ENCODE results near the gene ANKRD33B.

ANKRD33B gene

DNA sequence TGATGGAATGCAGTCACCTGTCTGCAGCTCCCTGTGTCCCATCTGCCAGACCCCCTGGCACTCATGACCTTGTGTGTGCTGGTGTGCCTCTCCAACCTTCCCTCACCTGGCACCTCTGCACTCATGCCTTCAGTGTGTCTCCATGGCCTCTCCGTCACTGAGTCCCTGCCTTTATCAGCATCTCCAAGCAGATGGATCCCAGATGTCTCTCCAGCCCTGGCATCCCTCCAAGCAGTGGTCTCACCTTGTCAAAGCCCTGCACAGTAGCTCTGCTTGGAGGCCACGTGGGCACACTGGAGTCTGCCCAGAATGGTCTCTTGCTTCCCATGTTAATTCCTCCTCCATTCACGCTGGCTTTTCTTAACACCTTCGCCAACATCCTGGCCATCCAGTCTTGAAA lies 112.4 kb downstream of the ANKRD33B start:
- TF ChIP-seq, protein P1, sequence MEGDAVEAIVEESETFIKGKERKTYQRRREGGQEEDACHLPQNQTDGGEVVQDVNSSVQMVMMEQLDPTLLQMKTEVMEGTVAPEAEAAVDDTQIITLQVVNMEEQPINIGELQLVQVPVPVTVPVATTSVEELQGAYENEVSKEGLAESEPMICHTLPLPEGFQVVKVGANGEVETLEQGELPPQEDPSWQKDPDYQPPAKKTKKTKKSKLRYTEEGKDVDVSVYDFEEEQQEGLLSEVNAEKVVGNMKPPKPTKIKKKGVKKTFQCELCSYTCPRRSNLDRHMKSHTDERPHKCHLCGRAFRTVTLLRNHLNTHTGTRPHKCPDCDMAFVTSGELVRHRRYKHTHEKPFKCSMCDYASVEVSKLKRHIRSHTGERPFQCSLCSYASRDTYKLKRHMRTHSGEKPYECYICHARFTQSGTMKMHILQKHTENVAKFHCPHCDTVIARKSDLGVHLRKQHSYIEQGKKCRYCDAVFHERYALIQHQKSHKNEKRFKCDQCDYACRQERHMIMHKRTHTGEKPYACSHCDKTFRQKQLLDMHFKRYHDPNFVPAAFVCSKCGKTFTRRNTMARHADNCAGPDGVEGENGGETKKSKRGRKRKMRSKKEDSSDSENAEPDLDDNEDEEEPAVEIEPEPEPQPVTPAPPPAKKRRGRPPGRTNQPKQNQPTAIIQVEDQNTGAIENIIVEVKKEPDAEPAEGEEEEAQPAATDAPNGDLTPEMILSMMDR (IDR thresholded peaks at IDR 0.05; ENCODE audit: borderline replicate concordance, control extremely low read depth, extremely low read depth, insufficient read depth, missing control alignments) = no peak
- in situ Hi-C loops (cut with MboI; ENCODE audit: low sequenced_read_pairs, unreplicated experiment) = no loop called here
- DNase-seq (ENCODE audit: low spot score) = no peak

DNA sequence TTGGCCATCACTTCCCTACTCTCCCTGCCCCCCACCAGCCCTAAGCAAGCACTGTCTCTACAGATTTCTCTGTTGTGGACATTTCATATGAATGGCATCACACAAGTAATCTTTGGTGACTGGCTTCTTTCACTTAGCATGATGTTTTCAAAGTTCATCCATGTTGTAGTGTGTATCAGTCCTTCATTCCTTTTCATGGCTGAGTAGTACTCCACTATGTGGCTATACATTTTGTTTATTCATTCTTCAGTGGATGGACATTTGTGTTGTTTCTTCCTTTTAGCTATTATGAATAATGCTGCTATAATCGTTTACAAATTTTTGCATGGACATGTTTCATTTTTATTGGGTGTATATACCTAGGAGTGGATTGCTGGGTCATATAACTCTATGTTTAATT lies 113.1 kb downstream of the ANKRD33B start:
- TF ChIP-seq, protein P1 (IDR thresholded peaks at IDR 0.05; ENCODE audit: borderline replicate concordance, control extremely low read depth, extremely low read depth, insufficient read depth, missing control alignments) = no peak
- DNase-seq (ENCODE audit: low spot score) = no peak
- in situ Hi-C loops (cut with MboI; ENCODE audit: low sequenced_read_pairs, unreplicated experiment) = no loop called here

DNA sequence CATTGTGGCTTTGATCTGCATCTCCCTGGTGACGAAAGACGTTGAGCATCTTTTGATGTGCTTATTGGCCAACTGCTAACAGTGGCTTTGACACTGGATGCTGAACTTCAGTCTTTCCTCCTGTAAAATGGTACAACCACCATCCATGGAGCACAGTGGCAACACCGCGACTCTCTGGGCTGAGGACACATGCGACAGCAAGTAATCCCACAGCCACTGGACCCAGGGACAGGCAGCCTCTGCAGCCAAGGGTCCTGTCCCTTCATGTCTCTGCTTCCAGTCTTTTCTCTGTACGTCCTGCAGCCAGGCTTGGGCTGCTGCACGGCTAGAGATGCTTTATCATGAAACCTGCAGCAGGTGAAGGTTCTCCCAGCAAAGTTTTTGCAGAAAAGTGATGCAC lies 113.7 kb downstream of the ANKRD33B start:
- in situ Hi-C loops (cut with MboI; ENCODE audit: low sequenced_read_pairs, unreplicated experiment) = no loop called here
- no peak for DNase-seq (ENCODE audit: low spot score)
- TF ChIP-seq, protein P1 (IDR thresholded peaks at IDR 0.05; ENCODE audit: borderline replicate concordance, control extremely low read depth, extremely low read depth, insufficient read depth, missing control alignments) = no peak

DNA sequence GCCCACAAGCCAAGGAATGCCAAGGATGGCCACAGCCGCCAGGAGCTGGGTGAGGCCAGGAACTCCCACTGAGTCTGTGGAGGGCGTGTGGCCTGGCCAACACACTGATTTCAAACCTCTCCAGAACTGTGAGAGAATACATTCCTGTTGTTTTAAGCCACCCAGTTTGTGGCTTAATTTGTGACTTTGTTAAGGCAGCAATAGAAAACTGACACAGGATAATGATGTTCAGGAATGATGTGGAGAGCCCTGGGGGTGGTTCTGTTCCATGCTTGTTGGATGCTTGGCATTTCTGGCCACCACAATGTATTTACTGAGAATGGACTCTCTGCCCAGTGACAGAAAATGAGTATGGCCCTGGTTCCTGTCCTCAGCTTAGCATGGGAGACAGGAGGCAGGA lies 114.4 kb downstream of the ANKRD33B start:
- no peak for DNase-seq (ENCODE audit: low spot score)
- in situ Hi-C loops (cut with MboI; ENCODE audit: low sequenced_read_pairs, unreplicated experiment) = no loop called here
- TF ChIP-seq, protein P1 (IDR thresholded peaks at IDR 0.05; ENCODE audit: borderline replicate concordance, control extremely low read depth, extremely low read depth, insufficient read depth, missing control alignments) = no peak

GRCh38 chr5:10679336-10679988 lies 115.6 kb downstream of the ANKRD33B start:
- in situ Hi-C loops (cut with MboI; ENCODE audit: low sequenced_read_pairs, unreplicated experiment) = no loop called here
- TF ChIP-seq, protein P1 (IDR thresholded peaks at IDR 0.05; ENCODE audit: borderline replicate concordance, control extremely low read depth, extremely low read depth, insufficient read depth, missing control alignments) = no peak
- no peak for DNase-seq (ENCODE audit: low spot score)

DNA sequence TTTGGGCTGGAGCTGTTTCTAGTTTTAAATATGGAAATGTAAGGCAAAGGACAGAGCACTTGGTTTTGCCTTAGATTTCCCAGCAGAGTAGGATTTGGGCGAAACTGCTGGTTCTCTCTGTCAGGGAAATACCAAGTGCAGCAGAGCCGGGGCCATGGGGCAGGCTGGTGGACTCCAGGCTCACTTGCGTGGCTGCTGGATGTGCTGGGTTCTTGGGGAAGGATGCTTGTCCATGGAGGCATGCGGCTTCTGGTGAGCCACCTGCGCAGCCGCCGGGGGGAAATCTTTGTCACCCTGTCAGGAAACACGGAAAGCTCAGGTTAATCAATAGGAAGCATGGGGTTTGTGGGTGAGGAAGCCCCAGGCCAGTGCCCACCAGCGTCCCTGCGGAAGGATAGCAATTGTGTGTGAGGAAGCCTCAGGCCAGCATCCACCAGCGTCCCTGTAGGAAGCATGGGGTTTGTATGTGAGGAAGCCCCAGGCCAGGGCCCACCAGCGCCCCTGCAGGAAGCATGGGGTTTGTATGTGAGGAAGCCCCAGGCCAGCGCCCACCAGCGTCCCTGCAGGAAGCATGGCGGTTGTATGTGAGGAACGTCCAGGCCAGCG lies 117.1 kb downstream of the ANKRD33B start:
- in situ Hi-C loops (cut with MboI; ENCODE audit: low sequenced_read_pairs, unreplicated experiment) = no loop called here
- TF ChIP-seq, protein P1 (IDR thresholded peaks at IDR 0.05; ENCODE audit: borderline replicate concordance, control extremely low read depth, extremely low read depth, insufficient read depth, missing control alignments) = no peak
- no peak for DNase-seq (ENCODE audit: low spot score)
